Natural killer cell (primary cell): Measurements from ENCODE around the gene NEURL1B. TPM values are rescaled to one million over a fixed set of nuclear protein-coding genes. Genes with fewer than 3 reads are reported as not detected.
"Not testable (repeated sequence)": the region's sequence is repeated elsewhere in the genome, so short reads cannot be mapped to it uniquely, and the experiment has no call there.

Source experiments
- ATAC-seq, 3 donors: fragments of 150-1000 bp in 2 of 3; fragments of 200-7000 bp in 1 of 3; cut with Tn5 transposase; 1 replicate in 1 of 3; 2 replicates in 2 of 3; pipeline ENCODE4 v1.10.0; 2021; ENCODE audit warnings: mild to moderate bottlenecking in 2 of 3, moderate library complexity in 2 of 3
- DNase-seq, 2 donors: peaks; one replicate each; pipeline versions ENCODE4 v3.0.0 to v3.0.0-alpha.2; 2013 to 2021; ENCODE audit warnings: mixed read lengths in 1 of 2
- H3K27ac ChIP-seq: one replicate; pipeline ENCODE4 v1.5.1; 2013; ENCODE audit warnings: mild to moderate bottlenecking, low read length
- H3K27me3 ChIP-seq: one replicate; pipeline ENCODE4 v1.6.1; 2013; ENCODE audit warnings: low read length; ENCODE audit not compliant: control insufficient read depth, insufficient read depth
- H3K36me3 ChIP-seq: one replicate; pipeline ENCODE4 v1.6.1; 2013; ENCODE audit warnings: low read length; ENCODE audit not compliant: control insufficient read depth, insufficient read depth
- H3K4me1 ChIP-seq: one replicate; pipeline ENCODE4 v1.6.1; 2013; ENCODE audit warnings: low read length; ENCODE audit not compliant: control insufficient read depth, insufficient read depth
- H3K4me3 ChIP-seq: one replicate; pipeline ENCODE4 v1.5.1; 2013; ENCODE audit warnings: low read length
- H3K9me3 ChIP-seq: one replicate; pipeline ENCODE4 v1.6.1; 2013; ENCODE audit warnings: low read length; ENCODE audit not compliant: control insufficient read depth, insufficient read depth
- H3K27ac Mint-ChIP-seq, 2 donors: one replicate each; pipeline ENCODE4 v1.8.0; 2022; ENCODE audit warnings: mild to moderate bottlenecking in 2 of 2, mixed read lengths in 2 of 2, moderate library complexity in 1 of 2
- H3K27me3 Mint-ChIP-seq, 2 donors: one replicate each; pipeline ENCODE4 v1.8.0; 2022; ENCODE audit warnings: low read depth in 2 of 2, mixed read lengths in 2 of 2
- H3K36me3 Mint-ChIP-seq: one replicate; pipeline ENCODE4 v1.8.0; 2022; ENCODE audit warnings: mixed read lengths
- H3K4me1 Mint-ChIP-seq, 2 donors: one replicate each; pipeline ENCODE4 v1.8.0; 2022; ENCODE audit warnings: mixed read lengths in 2 of 2
- H3K4me3 Mint-ChIP-seq: one replicate; pipeline ENCODE4 v1.8.0; 2022; ENCODE audit warnings: mild to moderate bottlenecking, moderate library complexity, mixed read lengths
- H3K9me3 Mint-ChIP-seq, 2 donors: one replicate each; pipeline ENCODE4 v1.8.0; 2022; ENCODE audit warnings: mixed read lengths in 2 of 2
- WGBS: methylation state at CpG from one replicate; pipeline ENCODE4 v1.1.7; 2013; ENCODE audit warnings: missing lambda C conversion rate; ENCODE audit not compliant: insufficient coverage; 5-methylcytosine and 5-hydroxymethylcytosine counted together
- intact Hi-C: fragments of 100-400 bp; cut with micrococcal nuclease; formaldehyde crosslinking; loops from one replicate; pipeline ENCODE4 v1.14.2; 2022
- total RNA-seq, 4 donors: library from RNA; stranded (reverse); fragments of 120-200 nt in 1 of 4; gene quantifications; one replicate each; pipeline versions ENCODE4 v1.2.3 to v1.2.4, GENCODE V29; 2013 to 2022
- TF ChIP-seq, protein P1 (sequence below): fragments of 200-600 bp; IDR thresholded peaks from one replicate; pipeline ENCODE4 v1.8.0; 2022; ENCODE audit warnings: antibody characterized with exemption

The NEURL1B gene
- total RNA-seq, 3 donors from 2014 or later (not counting 1 experiment from before 2014, with no cell fraction given): 0.28 to 0.54 (median 0.45) TPM

DNA sequence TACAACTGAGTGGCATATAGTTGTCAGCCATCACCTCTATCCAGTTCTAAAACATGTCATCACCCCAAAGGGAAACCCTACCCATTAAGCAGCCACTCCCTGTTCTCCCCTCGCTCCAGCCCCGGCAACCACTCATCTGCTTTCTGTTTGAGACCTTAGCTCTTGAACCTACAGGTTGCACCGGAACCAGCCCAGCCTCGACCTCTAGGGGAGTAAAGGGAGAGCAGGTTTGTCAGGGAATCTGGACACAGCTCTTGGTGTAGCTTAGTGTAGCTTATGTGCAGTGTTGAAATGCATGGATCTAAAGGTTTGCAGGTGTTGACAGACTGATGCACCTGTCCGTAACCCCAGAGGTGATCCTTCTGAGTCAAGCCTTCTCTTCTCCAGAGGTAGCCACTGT is 30.0 kb downstream of the NEURL1B start:
- Histone ChIP-seq H3K4me1 (no peaks in the 10 kb centered on the region), H3K36me3 (no peaks in the 10 kb centered on the region), H3K27me3 (no peaks in the 10 kb centered on the region), H3K27ac (no peak overlapping the region), H3K4me3 (no peak overlapping the region), H3K9me3 (no peaks in the 10 kb centered on the region)
- Mint-ChIP-seq H3K27ac (no peak overlapping the region), H3K36me3 (no peaks in the 10 kb centered on the region), H3K4me1 (no peaks in the 10 kb centered on the region), H3K27me3 (no peaks in the 10 kb centered on the region), H3K9me3 (no peaks in the 10 kb centered on the region), H3K4me3 (no peak overlapping the region)
- TF ChIP-seq, protein P1, sequence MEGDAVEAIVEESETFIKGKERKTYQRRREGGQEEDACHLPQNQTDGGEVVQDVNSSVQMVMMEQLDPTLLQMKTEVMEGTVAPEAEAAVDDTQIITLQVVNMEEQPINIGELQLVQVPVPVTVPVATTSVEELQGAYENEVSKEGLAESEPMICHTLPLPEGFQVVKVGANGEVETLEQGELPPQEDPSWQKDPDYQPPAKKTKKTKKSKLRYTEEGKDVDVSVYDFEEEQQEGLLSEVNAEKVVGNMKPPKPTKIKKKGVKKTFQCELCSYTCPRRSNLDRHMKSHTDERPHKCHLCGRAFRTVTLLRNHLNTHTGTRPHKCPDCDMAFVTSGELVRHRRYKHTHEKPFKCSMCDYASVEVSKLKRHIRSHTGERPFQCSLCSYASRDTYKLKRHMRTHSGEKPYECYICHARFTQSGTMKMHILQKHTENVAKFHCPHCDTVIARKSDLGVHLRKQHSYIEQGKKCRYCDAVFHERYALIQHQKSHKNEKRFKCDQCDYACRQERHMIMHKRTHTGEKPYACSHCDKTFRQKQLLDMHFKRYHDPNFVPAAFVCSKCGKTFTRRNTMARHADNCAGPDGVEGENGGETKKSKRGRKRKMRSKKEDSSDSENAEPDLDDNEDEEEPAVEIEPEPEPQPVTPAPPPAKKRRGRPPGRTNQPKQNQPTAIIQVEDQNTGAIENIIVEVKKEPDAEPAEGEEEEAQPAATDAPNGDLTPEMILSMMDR: no peak
- intact Hi-C loops: no loop called here
- no peak for DNase-seq
- 90% methylated on average over 5 of the region's 5 CpGs for WGBS
- no peak for ATAC-seq

DNA sequence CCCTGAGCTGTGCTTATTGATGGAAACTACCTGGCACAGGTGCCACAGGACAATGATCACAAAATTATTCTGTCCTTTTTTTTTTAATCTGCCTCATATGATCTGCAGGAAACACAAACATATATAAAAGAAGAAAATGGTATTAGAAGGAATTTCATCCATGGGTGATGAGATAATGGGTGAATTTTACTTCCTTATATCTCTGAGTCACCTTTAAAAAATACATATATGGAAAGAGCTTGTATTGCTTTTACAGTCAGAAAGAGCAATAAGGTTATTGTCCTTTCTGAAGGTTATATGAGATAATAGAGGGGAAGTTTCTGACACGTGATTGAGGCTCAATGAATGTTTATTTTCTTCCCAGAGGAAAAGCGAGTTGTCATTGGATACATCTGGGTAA is 31.6 kb downstream of the NEURL1B start:
- no peaks in the 10 kb centered on the region for H3K27me3 Mint-ChIP-seq
- Histone ChIP-seq H3K4me3 (no peak overlapping the region), H3K36me3 (no peaks in the 10 kb centered on the region), H3K27ac (no peak overlapping the region), H3K4me1 (no peaks in the 10 kb centered on the region), H3K27me3 (no peaks in the 10 kb centered on the region), H3K9me3 (no peaks in the 10 kb centered on the region)
- intact Hi-C loops: no loop called here
- TF ChIP-seq, protein P1: no peak
- no peaks in the 10 kb centered on the region for H3K36me3 Mint-ChIP-seq
- DNase-seq: no peak
- no peaks in the 10 kb centered on the region for H3K4me1 Mint-ChIP-seq
- H3K27ac Mint-ChIP-seq: no peak overlapping the region
- H3K4me3 Mint-ChIP-seq: no peak overlapping the region
- 57% methylated on average over 1 of the region's 2 CpGs for WGBS
- H3K9me3 Mint-ChIP-seq: no peaks in the 10 kb centered on the region
- ATAC-seq: no peak

DNA sequence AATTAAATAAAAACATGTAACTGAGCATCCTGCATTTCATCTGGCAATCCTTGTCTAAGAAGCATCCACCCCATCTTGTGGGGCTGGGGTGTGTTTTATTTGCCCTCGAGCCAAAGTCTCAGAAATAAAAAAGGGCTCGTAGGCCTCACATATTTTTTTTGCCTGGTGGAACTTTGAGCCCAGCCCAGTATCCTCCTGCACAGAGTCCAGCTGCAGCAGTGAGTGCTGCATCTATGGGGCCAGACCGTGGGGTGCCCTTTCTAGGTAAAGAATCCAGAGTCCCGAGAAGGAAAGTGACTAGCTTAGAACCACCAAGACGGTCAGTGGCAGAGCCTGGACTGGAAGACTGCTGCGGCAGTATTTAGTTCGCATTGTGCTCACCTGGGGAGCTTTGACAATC is 33.1 kb downstream of the NEURL1B start:
- DNase-seq (no peak), ATAC-seq (no peak)
- no peak overlapping the region for H3K4me3 ChIP-seq
- 93% methylated on average over 7 of the region's 7 CpGs for WGBS
- no peaks in the 10 kb centered on the region for H3K9me3 Mint-ChIP-seq
- H3K27me3 ChIP-seq: no peaks in the 10 kb centered on the region
- no peaks in the 10 kb centered on the region for H3K9me3 ChIP-seq
- H3K4me3 Mint-ChIP-seq: no peak overlapping the region
- no peak overlapping the region for H3K27ac ChIP-seq
- H3K4me1 Mint-ChIP-seq: no peaks in the 10 kb centered on the region
- no peaks in the 10 kb centered on the region for H3K27me3 Mint-ChIP-seq
- TF ChIP-seq, protein P1: no peak
- intact Hi-C loops: no loop called here
- H3K36me3 Mint-ChIP-seq: no peaks in the 10 kb centered on the region
- H3K36me3 ChIP-seq: no peaks in the 10 kb centered on the region
- no peak overlapping the region for H3K27ac Mint-ChIP-seq
- H3K4me1 ChIP-seq: no peaks in the 10 kb centered on the region

DNA sequence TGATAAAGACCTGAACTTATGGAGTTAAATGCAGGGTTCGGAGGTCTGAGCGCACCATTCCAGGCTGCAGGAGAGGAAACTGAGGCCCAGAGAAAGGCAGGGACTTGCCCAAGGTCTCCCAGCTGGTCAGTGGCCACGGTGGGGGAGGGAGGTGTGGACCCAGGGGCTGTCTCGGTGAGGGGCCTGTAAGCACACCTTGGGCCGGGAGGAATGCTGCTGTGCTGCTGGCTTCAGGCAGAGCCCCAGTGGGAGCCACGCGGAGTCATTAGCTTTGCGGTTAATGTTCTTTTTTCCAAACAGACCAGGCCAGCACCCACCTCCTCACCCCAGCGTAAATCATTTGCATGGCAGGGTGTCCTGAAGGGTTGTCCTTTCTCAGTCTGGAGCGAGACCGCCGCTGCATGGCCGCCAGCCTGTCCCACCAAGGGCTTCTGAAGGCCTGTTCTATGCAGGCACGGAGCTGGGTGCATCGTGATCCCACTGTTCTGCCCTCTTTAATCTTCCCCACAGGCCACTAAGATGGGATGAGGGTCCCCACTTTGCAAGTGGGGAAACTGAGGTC is 35.9 kb downstream of the NEURL1B start:
- Histone ChIP-seq H3K9me3 (no peaks in the 10 kb centered on the region), H3K27me3 (no peaks in the 10 kb centered on the region), H3K36me3 (no peaks in the 10 kb centered on the region), H3K4me1 (no peaks in the 10 kb centered on the region), H3K27ac (no peak overlapping the region), H3K4me3 (no peak overlapping the region)
- Mint-ChIP-seq H3K27ac (no peak overlapping the region), H3K36me3 (no peaks in the 10 kb centered on the region), H3K27me3 (no peaks in the 10 kb centered on the region), H3K4me1 (no peaks in the 10 kb centered on the region), H3K9me3 (no peaks in the 10 kb centered on the region), H3K4me3 (no peak overlapping the region)
- TF ChIP-seq, protein P1: no peak
- DNase-seq (no peak), ATAC-seq (no peak)
- WGBS: 95% methylated on average over 15 of the region's 15 CpGs
- intact Hi-C loops: no loop called here

DNA sequence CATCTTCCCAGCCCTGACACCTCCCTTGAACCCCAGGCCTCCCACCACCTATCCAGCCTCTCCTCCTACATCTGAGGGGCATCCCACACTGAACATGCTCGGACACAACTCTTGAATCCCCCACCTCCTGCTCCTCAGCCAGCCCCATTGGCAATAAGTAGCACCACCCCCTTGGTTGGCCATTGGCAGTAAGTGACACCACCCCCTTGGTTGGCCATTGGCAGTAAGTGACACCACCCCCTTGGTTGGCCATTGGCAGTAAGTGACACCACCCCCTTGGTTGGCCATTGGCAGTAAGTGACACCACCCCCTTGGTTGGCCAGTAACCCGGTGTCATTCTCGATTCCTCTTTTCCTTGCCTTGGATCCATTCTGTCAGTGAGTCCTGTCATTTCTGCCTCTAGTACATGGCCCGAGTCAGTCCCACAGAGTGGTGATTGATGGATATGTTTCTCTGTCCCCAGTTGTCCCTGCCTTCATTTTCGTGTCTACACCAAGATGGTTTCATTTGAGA is 37.4 kb downstream of the NEURL1B start:
- H3K4me3 Mint-ChIP-seq, DNase-seq, H3K36me3 ChIP-seq, ATAC-seq, H3K36me3 Mint-ChIP-seq, H3K27ac ChIP-seq, H3K4me3 ChIP-seq, intact Hi-C loops, H3K27ac Mint-ChIP-seq, H3K27me3 Mint-ChIP-seq, H3K4me1 ChIP-seq, H3K9me3 Mint-ChIP-seq, H3K4me1 Mint-ChIP-seq, H3K27me3 ChIP-seq, H3K9me3 ChIP-seq: not testable (repeated sequence)
- 91% methylated on average over 5 of the region's 5 CpGs for WGBS
